ENCODE measurements around the gene MYO6. TPM values are rescaled to one million over a fixed set of nuclear protein-coding genes. Genes with fewer than 3 reads are reported as not detected.

The MYO6 gene
- total RNA-seq, 2 experiments from 2014 or later: 0.85 to 1.1 TPM

DNA sequence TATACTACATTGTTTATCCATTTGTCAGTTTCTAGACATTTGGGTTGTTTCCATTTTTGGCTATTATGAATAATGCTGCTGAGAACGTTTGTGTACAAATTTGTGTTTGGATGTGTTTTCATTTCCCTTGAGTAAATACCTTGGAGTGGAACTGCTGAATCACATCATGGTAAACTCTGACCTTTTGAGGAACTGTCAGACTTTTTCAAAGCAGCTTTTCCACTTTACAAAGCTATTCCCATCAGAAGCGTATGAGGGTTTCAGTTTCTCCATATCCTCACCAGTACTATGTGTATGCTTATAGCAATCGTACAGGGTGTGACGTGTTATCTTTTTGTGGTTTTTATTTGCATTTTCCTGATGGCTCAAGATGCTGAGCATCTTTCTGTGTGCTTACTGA lies 103.7 kb downstream of the MYO6 start:
- Mint-ChIP-seq H3K4me1 (ENCODE audit: low read depth) (no peaks in the 10 kb centered on the region), H3K9me3 (no peaks in the 10 kb centered on the region), H3K27ac (no peak overlapping the region), H3K4me3 (no peak overlapping the region), H3K36me3 (ENCODE audit: low read depth) (no peaks in the 10 kb centered on the region), H3K27me3 (peaks cover 10% of the 10 kb centered on the region)
- intact Hi-C loops (cut with DNase I, micrococcal nuclease): no loop called here
- H3K4me1 ChIP-seq (ENCODE audit: insufficient read depth, low read length): no peaks in the 10 kb centered on the region
- TF ChIP-seq, protein P1, sequence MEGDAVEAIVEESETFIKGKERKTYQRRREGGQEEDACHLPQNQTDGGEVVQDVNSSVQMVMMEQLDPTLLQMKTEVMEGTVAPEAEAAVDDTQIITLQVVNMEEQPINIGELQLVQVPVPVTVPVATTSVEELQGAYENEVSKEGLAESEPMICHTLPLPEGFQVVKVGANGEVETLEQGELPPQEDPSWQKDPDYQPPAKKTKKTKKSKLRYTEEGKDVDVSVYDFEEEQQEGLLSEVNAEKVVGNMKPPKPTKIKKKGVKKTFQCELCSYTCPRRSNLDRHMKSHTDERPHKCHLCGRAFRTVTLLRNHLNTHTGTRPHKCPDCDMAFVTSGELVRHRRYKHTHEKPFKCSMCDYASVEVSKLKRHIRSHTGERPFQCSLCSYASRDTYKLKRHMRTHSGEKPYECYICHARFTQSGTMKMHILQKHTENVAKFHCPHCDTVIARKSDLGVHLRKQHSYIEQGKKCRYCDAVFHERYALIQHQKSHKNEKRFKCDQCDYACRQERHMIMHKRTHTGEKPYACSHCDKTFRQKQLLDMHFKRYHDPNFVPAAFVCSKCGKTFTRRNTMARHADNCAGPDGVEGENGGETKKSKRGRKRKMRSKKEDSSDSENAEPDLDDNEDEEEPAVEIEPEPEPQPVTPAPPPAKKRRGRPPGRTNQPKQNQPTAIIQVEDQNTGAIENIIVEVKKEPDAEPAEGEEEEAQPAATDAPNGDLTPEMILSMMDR (IDR thresholded peaks at IDR 0.05): no peak
- H3K36me3 ChIP-seq (ENCODE audit: insufficient read depth, low read length): no peaks in the 10 kb centered on the region
- ChIA-PET CTCF (no interaction called here), POLR2A (no interaction called here)
- no peak for ATAC-seq (ENCODE audit: poor library complexity)
- H3K27ac ChIP-seq (ENCODE audit: low read depth in 1 of 2, low read length in 2 of 2): no peak overlapping the region
- no peaks in the 10 kb centered on the region for H3K27me3 ChIP-seq (ENCODE audit: control insufficient read depth in 1 of 2, insufficient read depth in 2 of 2, low read length in 2 of 2)
- no peak for DNase-seq
- no peaks in the 10 kb centered on the region for H3K9me3 ChIP-seq (ENCODE audit: control insufficient read depth in 1 of 2, insufficient read depth in 1 of 2, low read length in 2 of 2)
- no peak overlapping the region for H3K4me3 ChIP-seq (ENCODE audit: low read length)

DNA sequence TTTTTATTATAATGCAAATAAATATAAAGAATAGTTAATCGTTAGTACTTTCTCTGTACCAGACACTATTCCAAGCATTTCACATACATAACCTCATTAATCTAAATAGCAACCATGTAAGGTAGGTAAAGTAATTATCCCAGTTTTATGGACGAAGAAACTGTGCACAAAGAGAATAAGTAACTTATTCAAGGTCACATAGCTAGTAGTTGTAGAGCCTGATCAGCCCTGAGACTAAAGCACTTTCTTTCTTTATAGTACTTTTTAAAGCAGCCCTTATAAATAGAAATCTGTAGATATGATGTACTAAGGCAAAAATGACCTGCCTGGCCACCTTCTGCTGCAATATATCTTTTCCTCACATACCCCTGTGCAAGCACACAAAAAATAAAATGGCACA lies 104.8 kb downstream of the MYO6 start:
- no peaks in the 10 kb centered on the region for H3K27me3 ChIP-seq (ENCODE audit: control insufficient read depth in 1 of 2, insufficient read depth in 2 of 2, low read length in 2 of 2)
- no peak overlapping the region for H3K27ac Mint-ChIP-seq
- intact Hi-C loops (cut with DNase I, micrococcal nuclease): no loop called here
- H3K4me1 Mint-ChIP-seq (ENCODE audit: low read depth): no peaks in the 10 kb centered on the region
- H3K4me3 ChIP-seq (ENCODE audit: low read length): no peak overlapping the region
- no peaks in the 10 kb centered on the region for H3K4me1 ChIP-seq (ENCODE audit: insufficient read depth, low read length)
- DNase-seq: no peak
- no peak overlapping the region for H3K27ac ChIP-seq (ENCODE audit: low read depth in 1 of 2, low read length in 2 of 2)
- H3K9me3 Mint-ChIP-seq: no peaks in the 10 kb centered on the region
- CTCF ChIA-PET: no interaction called here
- POLR2A ChIA-PET: no interaction called here
- peaks cover 10% of the 10 kb centered on the region for H3K27me3 Mint-ChIP-seq
- H3K4me3 Mint-ChIP-seq: no peak overlapping the region
- TF ChIP-seq, protein P1 (IDR thresholded peaks at IDR 0.05): no peak
- H3K36me3 ChIP-seq (ENCODE audit: insufficient read depth, low read length): no peaks in the 10 kb centered on the region
- H3K9me3 ChIP-seq (ENCODE audit: control insufficient read depth in 1 of 2, insufficient read depth in 1 of 2, low read length in 2 of 2): no peaks in the 10 kb centered on the region
- no peak for ATAC-seq (ENCODE audit: poor library complexity)
- H3K36me3 Mint-ChIP-seq (ENCODE audit: low read depth): no peaks in the 10 kb centered on the region

DNA sequence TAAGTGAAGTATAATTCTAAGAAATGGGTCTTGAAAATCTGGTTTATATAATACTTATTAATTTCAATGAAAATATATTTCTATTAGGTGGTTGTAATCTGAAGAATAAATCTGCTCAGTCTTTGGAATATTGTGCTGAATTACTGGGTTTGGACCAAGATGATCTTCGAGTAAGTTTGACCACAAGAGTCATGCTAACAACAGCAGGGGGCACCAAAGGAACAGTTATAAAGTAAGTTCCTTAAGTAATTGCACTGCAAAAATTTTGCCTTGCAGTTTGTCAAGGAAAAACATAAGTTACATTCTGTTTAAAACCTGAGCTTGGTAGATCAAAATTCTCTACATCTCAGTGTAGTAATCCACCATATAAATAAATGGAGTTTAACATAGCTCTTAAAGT lies 106.0 kb downstream of the MYO6 start:
- ChIA-PET CTCF (no interaction called here), POLR2A (no interaction called here)
- Histone ChIP-seq H3K9me3 (ENCODE audit: control insufficient read depth in 1 of 2, insufficient read depth in 1 of 2, low read length in 2 of 2) (no peaks in the 10 kb centered on the region), H3K4me3 (ENCODE audit: low read length) (no peak overlapping the region), H3K27ac (ENCODE audit: low read depth in 1 of 2, low read length in 2 of 2) (no peak overlapping the region), H3K27me3 (ENCODE audit: control insufficient read depth in 1 of 2, insufficient read depth in 2 of 2, low read length in 2 of 2) (no peaks in the 10 kb centered on the region), H3K36me3 (ENCODE audit: insufficient read depth, low read length) (no peaks in the 10 kb centered on the region), H3K4me1 (ENCODE audit: insufficient read depth, low read length) (no peaks in the 10 kb centered on the region)
- ATAC-seq (ENCODE audit: poor library complexity): no peak
- Mint-ChIP-seq H3K36me3 (ENCODE audit: low read depth) (no peaks in the 10 kb centered on the region), H3K9me3 (no peaks in the 10 kb centered on the region), H3K27ac (no peak overlapping the region), H3K4me3 (no peak overlapping the region), H3K27me3 (peaks cover 4% of the 10 kb centered on the region), H3K4me1 (ENCODE audit: low read depth) (no peaks in the 10 kb centered on the region)
- DNase-seq: peak in 4 of 14 experiments; percentile 5 to 37 (median 32)
- TF ChIP-seq, protein P1 (IDR thresholded peaks at IDR 0.05): peak; percentile 32
- intact Hi-C loops (cut with DNase I, micrococcal nuclease): no loop called here

All from CD4-positive, alpha-beta T cell (primary cell).